Central memory CD8-positive, alpha-beta T cell (primary cell): ENCODE measurements around the gene CSTF3.
"Not testable (repeated sequence)": the region's sequence is repeated elsewhere in the genome, so short reads cannot be mapped to it uniquely, and the experiment has no call there.

Source experiments
- ATAC-seq: fragments of 150-1000 bp; cut with Tn5 transposase; replicated peaks from 2 replicates; pipeline ENCODE4 v1.10.0; 2022; ENCODE audit warnings: mild to moderate bottlenecking, moderate FRiP score, moderate number of reproducible peaks; ENCODE audit not compliant: poor library complexity, severe bottlenecking; ENCODE audit errors: extremely low read depth
- DNase-seq, 2 donors: peaks; one replicate each; pipeline ENCODE4 v3.0.0; 2021; ENCODE audit warnings: low spot score in 2 of 2
- H3K27ac Mint-ChIP-seq: one replicate; pipeline ENCODE4 v1.8.0; 2022; ENCODE audit warnings: low read depth, mild to moderate bottlenecking, moderate library complexity, mixed read lengths
- H3K27me3 Mint-ChIP-seq: one replicate; pipeline ENCODE4 v1.8.0; 2022; ENCODE audit warnings: mixed read lengths
- H3K36me3 Mint-ChIP-seq: one replicate; pipeline ENCODE4 v1.8.0; 2022; ENCODE audit warnings: mild to moderate bottlenecking, moderate library complexity, mixed read lengths; ENCODE audit not compliant: insufficient read depth
- H3K4me1 Mint-ChIP-seq: one replicate; pipeline ENCODE4 v1.8.0; 2022; ENCODE audit warnings: mixed read lengths
- H3K4me3 Mint-ChIP-seq: one replicate; pipeline ENCODE4 v1.8.0; 2022; ENCODE audit warnings: mild to moderate bottlenecking, moderate library complexity, mixed read lengths
- H3K9me3 Mint-ChIP-seq: one replicate; pipeline ENCODE4 v1.8.0; 2022; ENCODE audit warnings: mixed read lengths

The CSTF3 gene

DNA sequence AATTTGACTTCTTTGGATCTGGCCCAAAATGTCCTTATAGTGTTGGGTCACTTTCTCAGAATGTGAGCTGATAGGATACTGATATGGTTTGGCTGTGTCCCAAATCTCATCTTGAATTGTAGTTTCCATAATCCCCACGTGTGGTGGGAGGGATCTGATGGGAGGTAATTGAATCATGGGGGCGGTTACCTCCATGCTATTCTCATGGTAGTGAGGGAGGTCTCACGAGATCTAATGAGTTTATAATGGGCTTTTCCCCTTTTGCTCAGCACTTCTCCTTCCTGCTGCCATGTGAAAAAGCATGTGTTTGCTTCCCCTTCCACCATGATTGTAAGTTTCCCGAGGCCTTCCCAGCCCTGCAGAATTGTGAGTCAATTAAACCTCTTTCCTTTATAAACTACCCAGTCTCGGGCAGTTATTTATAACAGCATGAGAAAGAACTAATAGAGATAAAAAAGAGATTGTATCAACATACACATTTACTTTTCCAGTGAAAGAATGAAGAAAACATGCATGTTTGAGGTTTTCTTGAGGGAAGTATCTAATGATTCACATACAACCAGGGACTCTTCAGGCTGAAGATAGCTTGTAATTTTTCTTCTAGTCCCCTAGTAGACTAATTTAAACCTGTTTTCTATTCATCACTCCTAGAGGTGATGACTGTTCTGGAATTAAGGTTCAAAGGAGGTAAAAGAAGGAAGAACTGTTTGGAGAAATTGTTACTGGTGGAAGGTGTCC lies 17.3 kb upstream of the CSTF3 start:
- H3K27ac Mint-ChIP-seq: no peak overlapping the region
- no peaks in the 10 kb centered on the region for H3K36me3 Mint-ChIP-seq
- no peak for DNase-seq

DNA sequence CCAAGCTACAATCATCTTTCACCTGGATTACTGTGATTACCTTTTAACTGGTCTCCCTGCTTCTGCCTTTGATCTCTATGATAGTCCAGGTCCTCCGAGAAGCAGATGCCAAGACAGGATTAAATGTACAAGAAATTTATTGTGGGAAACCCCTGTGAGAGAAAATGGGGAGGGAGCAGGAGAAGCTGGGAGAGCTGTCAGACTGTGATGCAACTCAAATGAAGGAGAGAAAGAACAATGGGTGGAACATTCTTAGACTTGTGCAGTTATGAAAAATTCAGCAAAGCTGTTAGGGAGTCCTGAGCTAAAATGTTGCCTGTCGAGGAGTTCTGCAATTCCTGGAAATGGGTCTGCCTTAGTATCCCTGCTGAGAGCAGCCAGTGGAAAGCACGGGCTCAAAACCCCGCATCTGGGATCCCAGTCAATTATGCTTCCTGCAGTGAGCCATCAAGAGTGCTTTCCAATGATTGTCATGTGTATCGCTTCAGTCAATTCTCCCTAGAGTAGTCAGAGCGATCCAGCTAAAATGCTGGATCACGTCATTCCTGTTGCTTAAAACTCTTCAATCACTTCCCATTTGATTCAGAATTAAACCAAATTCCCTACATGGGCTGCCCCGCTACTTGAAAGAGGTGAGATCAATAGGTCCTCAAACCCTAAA lies 16.5 kb upstream of the CSTF3 start:
- ATAC-seq (no peak), DNase-seq (no peak)
- Mint-ChIP-seq H3K4me1 (peaks cover 9% of the 10 kb centered on the region), H3K36me3 (no peaks in the 10 kb centered on the region), H3K9me3 (no peaks in the 10 kb centered on the region), H3K4me3 (no peak overlapping the region), H3K27me3 (no peaks in the 10 kb centered on the region), H3K27ac (no peak overlapping the region)

More for the DNA sequence above, 17.3 kb upstream of the CSTF3 start:
- H3K27me3 Mint-ChIP-seq: no peaks in the 10 kb centered on the region
- ATAC-seq: no peak
- no peaks in the 10 kb centered on the region for H3K9me3 Mint-ChIP-seq
- H3K4me3 Mint-ChIP-seq: no peak overlapping the region
- H3K4me1 Mint-ChIP-seq: peaks cover 9% of the 10 kb centered on the region

DNA sequence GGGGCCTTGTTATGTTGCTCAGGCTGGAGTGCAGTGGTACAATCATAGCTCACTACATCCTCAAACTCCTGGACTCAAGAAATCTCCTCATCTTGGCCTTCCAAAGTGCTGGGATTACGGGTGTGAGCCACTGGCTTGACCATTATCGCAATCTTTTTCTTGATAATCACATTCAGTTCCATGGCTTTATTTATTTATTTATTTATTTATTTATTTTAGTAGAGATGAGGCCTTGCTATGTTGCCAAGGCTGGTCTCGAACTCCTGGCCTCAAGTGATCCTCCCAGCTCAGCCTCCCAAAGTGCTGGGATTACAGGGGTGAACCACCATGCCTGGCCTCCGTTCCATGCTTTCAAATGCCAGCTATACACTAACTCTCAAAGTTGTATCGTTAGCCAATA lies 15.5 kb upstream of the CSTF3 start:
- not testable (repeated sequence) for DNase-seq, H3K9me3 Mint-ChIP-seq, H3K4me1 Mint-ChIP-seq, ATAC-seq, H3K27ac Mint-ChIP-seq, H3K4me3 Mint-ChIP-seq, H3K27me3 Mint-ChIP-seq, H3K36me3 Mint-ChIP-seq

GRCh38 chr11:33172996-33173395 lies 11.7 kb upstream of the CSTF3 start:
- no peaks in the 10 kb centered on the region for H3K4me1 Mint-ChIP-seq

DNA sequence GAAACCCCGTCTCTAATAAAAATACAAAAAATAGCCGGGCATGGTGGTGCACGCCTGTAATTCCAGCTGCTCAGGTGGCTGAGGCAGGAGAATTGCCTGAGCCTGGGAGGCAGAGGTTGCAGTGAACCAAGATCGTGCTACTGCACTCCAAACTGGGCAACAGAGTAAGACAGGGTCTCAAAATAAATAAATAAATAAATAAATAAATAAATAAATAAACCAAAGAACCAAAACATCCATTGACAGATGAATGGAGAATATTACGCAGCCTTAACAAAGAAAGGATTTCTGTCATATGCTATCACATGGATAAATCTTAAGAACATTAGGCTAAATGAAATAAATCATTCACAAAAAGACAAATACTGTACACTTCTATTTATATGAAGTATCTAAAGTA lies 11.1 kb upstream of the CSTF3 start:
- ATAC-seq (no peak), DNase-seq (no peak)
- no peaks in the 10 kb centered on the region for H3K4me1 Mint-ChIP-seq
- no peaks in the 10 kb centered on the region for H3K9me3 Mint-ChIP-seq
- H3K36me3 Mint-ChIP-seq: no peaks in the 10 kb centered on the region
- no peak overlapping the region for H3K27ac Mint-ChIP-seq
- H3K4me3 Mint-ChIP-seq: no peak overlapping the region
- no peaks in the 10 kb centered on the region for H3K27me3 Mint-ChIP-seq

More at GRCh38 chr11:33172996-33173395, 11.7 kb upstream of the CSTF3 start:
- Mint-ChIP-seq H3K27ac (no peak overlapping the region), H3K4me3 (no peak overlapping the region), H3K27me3 (no peaks in the 10 kb centered on the region), H3K36me3 (no peaks in the 10 kb centered on the region), H3K9me3 (no peaks in the 10 kb centered on the region)
- ATAC-seq (no peak), DNase-seq (no peak)

- H3K4me3 Mint-ChIP-seq: peak overlapping the region; percentile 26
- ATAC-seq (no peak), DNase-seq (no peak)
- no peaks in the 10 kb centered on the region for H3K9me3 Mint-ChIP-seq
- H3K36me3 Mint-ChIP-seq: no peaks in the 10 kb centered on the region
- H3K4me1 Mint-ChIP-seq: no peaks in the 10 kb centered on the region
- no peak overlapping the region for H3K27ac Mint-ChIP-seq
- no peaks in the 10 kb centered on the region for H3K27me3 Mint-ChIP-seq
Measured at GRCh38 chr11:33171251-33171650, 10.0 kb upstream of the CSTF3 start.

GRCh38 chr11:33168709-33169200 lies 7.5 kb upstream of the CSTF3 start:
- ATAC-seq (no peak), DNase-seq (no peak)
- H3K4me1 Mint-ChIP-seq: no peaks in the 10 kb centered on the region
- H3K27ac Mint-ChIP-seq: no peak overlapping the region
- no peaks in the 10 kb centered on the region for H3K36me3 Mint-ChIP-seq
- H3K4me3 Mint-ChIP-seq: no peak overlapping the region
- no peaks in the 10 kb centered on the region for H3K27me3 Mint-ChIP-seq
- H3K9me3 Mint-ChIP-seq: no peaks in the 10 kb centered on the region

DNA sequence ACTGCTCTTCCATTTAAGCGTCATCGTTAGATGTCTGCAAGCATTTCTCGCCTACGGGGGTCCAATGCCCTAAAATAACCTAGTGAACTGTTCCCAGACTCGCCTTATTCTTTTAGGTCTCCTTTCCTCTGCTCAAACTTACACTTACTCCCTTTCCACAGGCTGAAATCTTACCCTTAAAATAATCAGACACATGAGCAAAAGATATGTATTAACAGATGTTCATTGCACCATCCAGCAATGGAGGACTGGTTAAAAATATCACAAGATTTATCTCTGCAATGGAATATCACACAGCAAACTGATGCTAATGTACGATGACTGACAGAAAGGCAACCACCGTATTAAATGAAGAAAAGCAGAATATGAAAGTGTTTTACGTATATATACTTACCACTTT lies 1.6 kb upstream of the CSTF3 start:
- ATAC-seq: no peak
- Mint-ChIP-seq H3K36me3 (peaks cover 15% of the 10 kb centered on the region), H3K27ac (no peak overlapping the region)

DNA sequence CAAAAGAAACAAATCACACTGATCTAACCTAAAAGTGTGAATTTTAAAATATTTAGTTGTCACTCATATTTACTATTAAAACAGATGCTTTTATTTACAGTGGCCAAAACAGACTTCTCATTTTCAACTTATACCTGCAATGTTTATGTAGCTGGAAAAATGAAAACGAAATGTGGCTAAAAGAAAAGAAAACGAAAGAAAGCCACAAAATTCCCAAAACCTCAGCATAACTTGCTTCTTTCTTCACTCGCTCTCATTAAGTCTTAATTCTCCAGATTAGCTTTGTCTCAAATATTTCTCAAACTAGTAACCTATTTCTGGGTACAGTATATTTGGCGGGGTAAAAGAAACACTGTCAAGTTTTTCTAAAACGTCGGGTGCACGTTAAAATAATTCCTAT lies 693 bp downstream of the CSTF3 start:
- Mint-ChIP-seq H3K4me3 (peak overlapping the region; percentile 99), H3K27ac (peak overlapping the region; percentile 100), H3K9me3 (no peaks in the 10 kb centered on the region), H3K4me1 (peaks cover 57% of the 10 kb centered on the region), H3K36me3 (peaks cover 16% of the 10 kb centered on the region), H3K27me3 (no peaks in the 10 kb centered on the region)
- ATAC-seq (no peak), DNase-seq (no peak)

More for the DNA sequence above, 1.6 kb upstream of the CSTF3 start:
- Mint-ChIP-seq H3K4me1 (peaks cover 43% of the 10 kb centered on the region), H3K4me3 (peak overlapping the region; percentile 53), H3K27me3 (no peaks in the 10 kb centered on the region), H3K9me3 (no peaks in the 10 kb centered on the region)
- no peak for DNase-seq

GRCh38 chr11:33160136-33160535 lies 1.1 kb downstream of the CSTF3 start:
- peaks cover 60% of the 10 kb centered on the region for H3K4me1 Mint-ChIP-seq
- ATAC-seq (no peak), DNase-seq (no peak)
- peak overlapping the region; percentile 99 for H3K4me3 Mint-ChIP-seq
- no peaks in the 10 kb centered on the region for H3K9me3 Mint-ChIP-seq
- H3K27ac Mint-ChIP-seq: peak overlapping the region; percentile 100
- peaks cover 18% of the 10 kb centered on the region for H3K36me3 Mint-ChIP-seq
- H3K27me3 Mint-ChIP-seq: no peaks in the 10 kb centered on the region

GRCh38 chr11:33159378-33159867 lies 1.9 kb downstream of the CSTF3 start:
- not testable (repeated sequence) for H3K9me3 Mint-ChIP-seq, H3K27me3 Mint-ChIP-seq, DNase-seq, ATAC-seq
- peaks cover 20% of the 10 kb centered on the region for H3K36me3 Mint-ChIP-seq
- H3K4me3 Mint-ChIP-seq: peak overlapping the region; percentile 99
- H3K4me1 Mint-ChIP-seq: peaks cover 60% of the 10 kb centered on the region
- H3K27ac Mint-ChIP-seq: peak overlapping the region; percentile 68

- peaks cover 60% of the 10 kb centered on the region for H3K4me1 Mint-ChIP-seq
- no peak for DNase-seq
Measured at GRCh38 chr11:33158596-33159275, 2.5 kb downstream of the CSTF3 start.

More at GRCh38 chr11:33158596-33159275, 2.5 kb downstream of the CSTF3 start:
- Mint-ChIP-seq H3K9me3 (no peaks in the 10 kb centered on the region), H3K27ac (peak overlapping the region; percentile 68), H3K27me3 (no peaks in the 10 kb centered on the region), H3K4me3 (peak overlapping the region; percentile 99), H3K36me3 (peaks cover 20% of the 10 kb centered on the region)
- ATAC-seq: no peak
